HEK293T (cell line): ENCODE measurements around the gene MAPK12.
"Not testable (repeated sequence)": the region's sequence is repeated elsewhere in the genome, so short reads cannot be mapped to it uniquely, and the experiment has no call there.

ENCODE experiments used
- CTCF ChIA-PET: fragments of 350-600 bp; formaldehyde crosslinking; extraction: SDS; loops from one replicate; lab custom pipeline; 2021; ENCODE audit warnings: antibody characterized with exemption, inconsistent platforms; lab: Yijun Ruan, JAX
- POLR2A ChIA-PET: fragments of 350-600 bp; formaldehyde crosslinking; extraction: SDS; loops from one replicate; lab custom pipeline; 2020; ENCODE audit warnings: antibody characterized with exemption, inconsistent platforms; lab: Yijun Ruan, JAX
- DNase-seq: peaks from one replicate; pipeline ENCODE4 v3.0.0; 2012; ENCODE audit warnings: mixed read lengths; ENCODE audit errors: extremely low spot score
- ARNT ChIP-seq: fragments of 450-650 bp; IDR thresholded peaks from 2 replicates; pipeline ENCODE4 v1.6.1; 2017; ENCODE audit warnings: mild to moderate bottlenecking
- BHLHE40 ChIP-seq: fragments of 450-650 bp; IDR thresholded peaks from 2 replicates; pipeline ENCODE4 v1.6.1; 2016; ENCODE audit warnings: mild to moderate bottlenecking, moderate library complexity, borderline replicate concordance
- CTBP1 ChIP-seq: fragments of 450-650 bp; IDR thresholded peaks from 2 replicates; pipeline ENCODE4 v1.6.1; 2016; ENCODE audit warnings: borderline replicate concordance
- ELF4 ChIP-seq: fragments of 450-650 bp; IDR thresholded peaks from 2 replicates; pipeline ENCODE4 v1.6.1; 2017; ENCODE audit warnings: antibody characterized with exemption
- FOXA1 ChIP-seq: fragments of 450-650 bp; IDR thresholded peaks from 2 replicates; pipeline ENCODE4 v1.6.1; 2016; ENCODE audit warnings: mild to moderate bottlenecking
- FOXK2 ChIP-seq: fragments of 450-650 bp; IDR thresholded peaks from 2 replicates; pipeline ENCODE4 v1.6.1; 2016; ENCODE audit warnings: mild to moderate bottlenecking
- FOXM1 ChIP-seq: fragments of 450-650 bp; IDR thresholded peaks from 2 replicates; pipeline ENCODE4 v1.6.1; 2017; ENCODE audit warnings: mild to moderate bottlenecking, borderline replicate concordance
- HDGF ChIP-seq: fragments of 450-650 bp; IDR thresholded peaks from 2 replicates; pipeline ENCODE4 v1.6.1; 2017; ENCODE audit warnings: antibody characterized with exemption, borderline replicate concordance
- L3MBTL2 ChIP-seq: fragments of 450-650 bp; conservative IDR thresholded peaks from 2 replicates; pipeline ENCODE4 v1.6.1; 2016; ENCODE audit warnings: mild to moderate bottlenecking
- LEF1 ChIP-seq: fragments of 450-650 bp; IDR thresholded peaks from 2 replicates; pipeline ENCODE4 v1.6.1; 2017; ENCODE audit warnings: mild to moderate bottlenecking, borderline replicate concordance
- NFRKB ChIP-seq: fragments of 450-650 bp; IDR thresholded peaks from 2 replicates; pipeline ENCODE4 v1.6.1; 2016; ENCODE audit warnings: mild to moderate bottlenecking, moderate library complexity
- PKNOX1 ChIP-seq: fragments of 450-650 bp; IDR thresholded peaks from 2 replicates; pipeline ENCODE4 v1.6.1; 2016
- SP1 ChIP-seq: fragments of 450-650 bp; IDR thresholded peaks from 2 replicates; pipeline ENCODE4 v1.6.1; 2017
- SUZ12 ChIP-seq: fragments of 450-650 bp; IDR thresholded peaks from 2 replicates; pipeline ENCODE4 v1.6.1; 2016; ENCODE audit warnings: mild to moderate bottlenecking
- TARDBP ChIP-seq: fragments of 450-650 bp; IDR thresholded peaks from 2 replicates; pipeline ENCODE4 v1.6.1; 2016
- ZNF384 ChIP-seq: fragments of 450-650 bp; IDR thresholded peaks from 2 replicates; pipeline ENCODE4 v1.6.1; 2016

The MAPK12 gene

GRCh38 chr22:50275181-50276055 is 13.9 kb upstream of the MAPK12 start:
- DNase-seq, result no peak
- ChIA-PET CTCF (no interaction called here), POLR2A (no interaction called here)
- TF ChIP-seq ELF4 (no peak), FOXA1 (no peak), SP1 (no peak), NFRKB (no peak), SUZ12 (no peak), LEF1 (no peak), HDGF (no peak), FOXM1 (no peak), CTBP1 (no peak), TARDBP (no peak), PKNOX1 (no peak), ZNF384 (no peak), FOXK2 (no peak), BHLHE40 (no peak), ARNT (no peak)

GRCh38 chr22:50274771-50275170 is 13.3 kb upstream of the MAPK12 start:
- CTCF ChIA-PET, result no interaction called here
- TF ChIP-seq LEF1 (no peak), BHLHE40 (no peak), TARDBP (no peak), SP1 (no peak), HDGF (no peak), NFRKB (no peak), ELF4 (no peak), FOXM1 (no peak), CTBP1 (no peak), PKNOX1 (no peak), L3MBTL2 (no peak), ARNT (no peak), SUZ12 (no peak)

GRCh38 chr22:50274311-50274710 is 12.8 kb upstream of the MAPK12 start:
- ChIA-PET POLR2A (no interaction called here), CTCF (no interaction called here)
- DNase-seq, result peak; percentile 63
- no peak for TF ChIP-seq LEF1
- no peak for TF ChIP-seq ELF4
- no peak for TF ChIP-seq SP1
- no peak for TF ChIP-seq NFRKB

More at GRCh38 chr22:50274771-50275170, 13.3 kb upstream of the MAPK12 start:
- POLR2A ChIA-PET, result no interaction called here
- no peak for DNase-seq

GRCh38 chr22:50273781-50274180 is 12.3 kb upstream of the MAPK12 start:
- CTCF ChIA-PET, result interaction anchor here (0.6 to 1.7 kb wide), 3 partner anchors 61 to 310 kb away, joined by 3 to 7 read pairs (median 4); no protein-coding TSS in a partner anchor
- POLR2A ChIA-PET, DNase-seq: not testable (repeated sequence)

GRCh38 chr22:50273352-50273751 is 11.9 kb upstream of the MAPK12 start:
- not testable (repeated sequence) for DNase-seq
- POLR2A ChIA-PET, result interaction anchor here (1.4 to 2.0 kb wide), 2 partner anchors 11 to 13 kb away, joined by 4 to 6 read pairs; partner anchors contain the start of gene MAPK12
- CTCF ChIA-PET, result interaction anchor here (0.6 to 1.7 kb wide), 3 partner anchors 61 to 311 kb away, joined by 3 to 7 read pairs (median 4); no protein-coding TSS in a partner anchor

GRCh38 chr22:50272044-50272802 is 10.7 kb upstream of the MAPK12 start:
- POLR2A ChIA-PET, result interaction anchor here (1.0 to 2.0 kb wide), 11 partner anchors 9 to 253 kb away, joined by 3 to 9 read pairs (median 4); partner anchors contain the start of genes HDAC10, MAPK12, PLXNB2 and SCO2
- TF ChIP-seq L3MBTL2 (no peak), HDGF (no peak), BHLHE40 (no peak), TARDBP (no peak)
- CTCF ChIA-PET, result interaction anchor here (0.5 to 1.7 kb wide), 10 partner anchors 9 to 70 kb away, joined by 3 to 6 read pairs (median 4); partner anchors contain the start of gene HDAC10
- no peak for DNase-seq

GRCh38 chr22:50271519-50271970 is 10.1 kb upstream of the MAPK12 start:
- POLR2A ChIA-PET, result interaction anchor here (1.1 to 2.0 kb wide), 9 partner anchors 8 to 254 kb away, joined by 3 to 9 read pairs (median 4); partner anchors contain the start of genes HDAC10, PLXNB2 and SCO2
- TF ChIP-seq PKNOX1 (no peak), LEF1 (no peak), SP1 (no peak), FOXM1 (no peak), L3MBTL2 (no peak), FOXA1 (no peak), TARDBP (no peak), FOXK2 (no peak), ARNT (no peak), ZNF384 (no peak)
- DNase-seq, result peak; percentile 81
- CTCF ChIA-PET, result interaction anchor here (0.8 to 1.7 kb wide), 4 partner anchors 8 to 70 kb away, joined by 4 read pairs; no protein-coding TSS in a partner anchor
